Measurements from ENCODE around the gene DICER1.

The DICER1 gene

DNA sequence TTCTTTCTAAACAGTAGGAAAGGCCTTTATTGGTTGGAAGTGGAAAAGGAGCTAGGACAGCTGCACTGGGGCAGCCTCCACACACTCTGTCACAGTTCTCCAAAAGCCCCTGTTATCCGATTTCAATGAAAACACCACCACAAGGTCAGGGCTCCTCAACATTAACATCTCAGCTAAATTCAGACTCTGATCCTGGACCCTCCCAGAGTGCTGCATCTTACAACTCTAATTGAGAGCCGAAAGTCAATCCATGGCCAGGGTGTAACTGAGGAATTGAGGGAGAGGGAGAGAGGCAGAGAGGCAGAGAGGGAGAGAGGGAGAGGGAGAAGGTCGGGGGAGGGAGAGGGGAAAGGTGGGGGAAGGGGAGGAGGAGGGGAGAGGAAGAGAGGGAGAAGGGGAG is 32.1 kb downstream of the DICER1 start:
- ChIA-PET CTCF (interaction anchor here (1.0 to 1.5 kb wide), 3 partner anchors 18 to 435 kb away, joined by 3 to 4 read pairs (median 4); no protein-coding TSS in a partner anchor), POLR2A (no interaction called here)
- no peak for DNase-seq (ENCODE audit: low read depth, low spot score)
- no peak overlapping the region for H3K4me3 ChIP-seq (ENCODE audit: low read depth, low read length)
- TF ChIP-seq CTCF (IDR thresholded peaks at IDR 0.05; ENCODE audit: insufficient read depth, low read length, missing control alignments), result no peak

- TF ChIP-seq CTCF (IDR thresholded peaks at IDR 0.05; ENCODE audit: insufficient read depth, low read length, missing control alignments), result no peak
- ChIA-PET CTCF (interaction anchor here (1.0 to 1.3 kb wide), 2 partner anchors 17 to 434 kb away, joined by 4 read pairs; no protein-coding TSS in a partner anchor), POLR2A (no interaction called here)
- H3K4me3 ChIP-seq (ENCODE audit: low read depth, low read length), result no peak overlapping the region
- no peak for DNase-seq (ENCODE audit: low read depth, low spot score)
Measured at GRCh38 chr14:95123891-95124579, 33.3 kb downstream of the DICER1 start.

DNA sequence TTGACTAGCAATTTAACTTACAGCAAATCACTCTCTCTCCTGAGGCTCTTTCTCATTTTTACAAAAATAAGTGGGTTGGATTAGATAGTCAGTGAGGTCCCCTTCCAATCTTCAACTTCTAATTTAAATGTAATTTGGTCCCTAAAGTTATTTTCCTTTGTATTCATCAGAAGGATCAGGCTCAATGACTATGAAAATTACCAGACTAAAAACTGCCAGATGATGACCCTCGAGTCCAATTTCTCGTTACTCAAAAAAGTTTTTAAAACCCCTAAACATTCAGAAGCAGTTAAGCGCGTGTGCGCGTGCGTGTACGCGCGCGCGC is 34.7 kb downstream of the DICER1 start:
- H3K4me3 ChIP-seq (ENCODE audit: low read depth, low read length), result no peak overlapping the region
- CTCF ChIA-PET, result no interaction called here
- POLR2A ChIA-PET, result no interaction called here
- TF ChIP-seq CTCF (IDR thresholded peaks at IDR 0.05; ENCODE audit: insufficient read depth, low read length, missing control alignments), result no peak
- no peak for DNase-seq (ENCODE audit: low read depth, low spot score)

DNA sequence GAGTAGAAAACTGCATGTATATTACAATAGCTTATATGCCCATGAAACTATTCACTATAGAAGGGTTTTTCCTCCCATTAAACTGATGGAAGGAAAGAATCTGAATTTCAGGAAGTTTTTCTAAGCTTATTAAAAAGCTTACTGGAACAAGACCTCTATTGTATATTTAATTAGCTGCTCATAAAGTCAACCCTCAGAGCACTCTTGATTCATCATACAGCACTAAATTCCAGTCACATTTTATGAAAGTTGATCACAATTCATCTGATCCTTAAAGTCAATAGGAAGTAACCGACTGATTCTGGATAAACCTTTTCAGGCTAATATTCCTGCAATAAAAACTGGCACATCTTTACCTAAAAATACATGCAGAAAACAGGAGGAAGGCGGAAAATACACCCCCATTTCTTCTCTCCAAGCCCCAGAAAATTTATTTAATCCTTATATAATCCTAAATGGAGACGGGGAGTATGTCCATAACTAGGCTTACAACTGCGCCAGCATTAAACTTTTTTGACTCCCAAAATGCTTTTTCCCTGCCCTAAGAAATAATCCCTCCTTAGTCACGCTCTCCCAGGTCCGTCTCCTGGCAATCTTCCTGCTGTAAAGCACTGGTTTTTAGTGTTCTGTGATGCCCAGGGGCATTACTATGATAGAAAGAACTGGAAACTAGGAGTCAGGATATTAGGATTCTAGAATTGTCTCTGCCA is 35.3 kb downstream of the DICER1 start:
- DNase-seq (ENCODE audit: low read depth, low spot score), result no peak
- CTCF ChIA-PET, result interaction anchor here (1.0 to 1.2 kb wide), 2 partner anchors 10 to 433 kb away, joined by 3 read pairs; no protein-coding TSS in a partner anchor
- POLR2A ChIA-PET, result no interaction called here
- no peak overlapping the region for H3K4me3 ChIP-seq (ENCODE audit: low read depth, low read length)
- no peak for TF ChIP-seq CTCF (IDR thresholded peaks at IDR 0.05; ENCODE audit: insufficient read depth, low read length, missing control alignments)

DNA sequence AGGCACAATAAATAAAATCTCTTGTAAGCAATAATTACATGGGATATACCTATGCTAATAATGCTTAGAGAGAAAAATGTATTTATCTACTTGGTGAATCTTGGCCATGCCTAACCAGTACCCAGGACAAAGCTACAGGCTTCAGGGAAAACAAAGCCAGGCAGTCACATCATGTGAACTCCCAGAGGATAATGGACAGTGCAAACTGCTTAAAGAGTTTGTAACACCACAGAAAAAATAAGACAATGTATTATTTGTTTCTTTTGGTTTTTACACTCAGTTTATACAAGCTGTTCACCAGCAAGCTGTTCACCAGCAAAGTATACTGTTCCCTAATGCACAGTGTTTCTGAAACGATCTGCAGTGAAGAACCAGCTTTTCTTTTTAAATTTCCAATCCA is 38.0 kb downstream of the DICER1 start:
- POLR2A ChIA-PET, result no interaction called here
- DNase-seq (ENCODE audit: low read depth, low spot score), result no peak
- H3K4me3 ChIP-seq (ENCODE audit: low read depth, low read length), result no peak overlapping the region
- CTCF ChIA-PET, result interaction anchor here (0.7 to 2.7 kb wide), 3 partner anchors 13 to 316 kb away, joined by 3 to 9 read pairs (median 4); no protein-coding TSS in a partner anchor
- TF ChIP-seq CTCF (IDR thresholded peaks at IDR 0.05; ENCODE audit: insufficient read depth, low read length, missing control alignments), result no peak
